ENCODE results near the gene C1orf74. TPM values are rescaled to one million over a fixed set of nuclear protein-coding genes. Genes with fewer than 3 reads are reported as not detected.

The C1orf74 gene
- total and polyA plus RNA-seq, 2 donors (not counting 3 experiments of a cell fraction or from before 2014, with no cell fraction given), result 2.4 to 3.0 TPM

- H3K79me2 ChIP-seq (ENCODE audit: control insufficient read depth, insufficient read depth, low read length), result no peaks in the 10 kb centered on the region
- BruUV-seq (replicated peaks), result no TSS peak
- TF ChIP-seq GATA2 (IDR thresholded peaks at IDR 0.05; ENCODE audit: insufficient read depth, insufficient read length, low read depth, low read length), result no peak
- no peak for TF ChIP-seq MAX (IDR thresholded peaks at IDR 0.05; ENCODE audit: insufficient read depth, insufficient read length)
- TF ChIP-seq FOS (IDR thresholded peaks at IDR 0.05; ENCODE audit: borderline replicate concordance, insufficient read depth, low read length), result no peak
- no peak for TF ChIP-seq EZH2 (IDR thresholded peaks at IDR 0.05; ENCODE audit: borderline replicate concordance, low read depth, low read length, severe bottlenecking)
- TF ChIP-seq JUN (IDR thresholded peaks at IDR 0.05; ENCODE audit: borderline replicate concordance, insufficient read depth, insufficient read length, low read depth), result no peak
- no peak for TF ChIP-seq POLR2AphosphoS5 (IDR thresholded peaks at IDR 0.05; ENCODE audit: insufficient read depth, low read depth, low read length)
- TF ChIP-seq POLR2A (IDR thresholded peaks at IDR 0.05; ENCODE audit: low read depth, low read length), result no peak
- TF ChIP-seq MYC (IDR thresholded peaks at IDR 0.05; ENCODE audit: low read depth, low read length), result no peak
- TF ChIP-seq CTCF (IDR thresholded peaks at IDR 0.05; ENCODE audit: extremely low read depth in 1 of 2, insufficient read depth in 1 of 2, low read depth in 1 of 2, low read length in 2 of 2), result no peak
- H3K4me3 ChIP-seq (replicated peaks in 1 of 3; ENCODE audit: insufficient read depth in 1 of 3, low read depth in 1 of 3, low read length in 3 of 3), result no peak overlapping the region
- no peak overlapping the region for H3K4me2 ChIP-seq (ENCODE audit: insufficient read depth, low read length)
- POLR2A ChIA-PET, result no interaction called here
- FAIRE-seq (no peak), DNase-seq (ENCODE audit: low read depth, low spot score) (no peak)
- H3K9ac ChIP-seq (replicated peaks; ENCODE audit: extremely low read depth, insufficient read depth, low read length), result no peak overlapping the region
- no peaks in the 10 kb centered on the region for H3K9me3 ChIP-seq (replicated peaks; ENCODE audit: control insufficient read depth, insufficient read depth, low read length)
- H4K20me1 ChIP-seq (replicated peaks; ENCODE audit: control insufficient read depth, extremely low read depth, insufficient read depth, low read length), result no peaks in the 10 kb centered on the region
- H3K27ac ChIP-seq (ENCODE audit: insufficient read depth, low read depth, low read length), result no peak overlapping the region
- dilution Hi-C loops (cut with MboI; ENCODE audit: extremely low pct_ligation_motif_present, low sequenced_read_pairs) (no loop called here), intact Hi-C loops (cut with micrococcal nuclease) (loop anchor here (5.0 kb wide), 1 partner anchor 239 kb away; no protein-coding TSS in a partner anchor)
- CTCF ChIA-PET, result interaction anchor here (0.6 to 2.8 kb wide), 22 partner anchors 8 to 188 kb away, joined by 3 to 35 read pairs (median 4); partner anchors contain the start of gene TRAF3IP3
- H3K9me1 ChIP-seq (replicated peaks; ENCODE audit: control insufficient read depth, extremely low read depth, insufficient read depth, low read length), result no peaks in the 10 kb centered on the region
- peaks cover 0 to 4% of the 10 kb centered on the region in 2 experiments for H3K27me3 ChIP-seq (ENCODE audit: control insufficient read depth in 2 of 2, insufficient read depth in 2 of 2, low read length in 2 of 2)
- H3K36me3 ChIP-seq (ENCODE audit: control insufficient read depth in 2 of 2, extremely low read depth in 1 of 2, insufficient read depth in 2 of 2, low read length in 2 of 2), result no peaks in the 10 kb centered on the region
- H2AFZ ChIP-seq (ENCODE audit: low read depth, low read length), result no peak overlapping the region
- no peaks in the 10 kb centered on the region for H3K4me1 ChIP-seq (ENCODE audit: control insufficient read depth, extremely low read depth, insufficient read depth, low read length)
Measured at GRCh38 chr1:209748620-209749019, 35.7 kb downstream of the C1orf74 start.
